HG02588 (cell line): ENCODE results near the gene PAQR5.
"Not testable (repeated sequence)": the region's sequence is repeated elsewhere in the genome, so short reads cannot be mapped to it uniquely, and the experiment has no call there.

Experiments used
- ATAC-seq: cut with Tn5 transposase; IDR thresholded peaks from one replicate; pipeline ENCODE4 v1.9.1; 2021; ENCODE audit warnings: mild to moderate bottlenecking, moderate library complexity; ENCODE audit not compliant: unreplicated experiment

Gene PAQR5

GRCh38 chr15:69314736-69315135 lies 16.0 kb downstream of the PAQR5 start:
- no peak for ATAC-seq

GRCh38 chr15:69315402-69316110 lies 16.8 kb downstream of the PAQR5 start:
- ATAC-seq = no peak

GRCh38 chr15:69316291-69316690 lies 17.6 kb downstream of the PAQR5 start:
- no peak for ATAC-seq

GRCh38 chr15:69317392-69317841 lies 18.7 kb downstream of the PAQR5 start:
- ATAC-seq = no peak

- ATAC-seq = no peak
These were observed 19.3 kb downstream of the PAQR5 start for GRCh38 chr15:69318033-69318432.

- no peak for ATAC-seq
These were observed 21.0 kb downstream of the PAQR5 start for GRCh38 chr15:69319384-69320375.

GRCh38 chr15:69320977-69321554 lies 22.4 kb downstream of the PAQR5 start:
- ATAC-seq = no peak

- no peak for ATAC-seq
These were observed 25.2 kb downstream of the PAQR5 start for GRCh38 chr15:69323893-69324430.

GRCh38 chr15:69324565-69324964 lies 25.9 kb downstream of the PAQR5 start:
- ATAC-seq = no peak

GRCh38 chr15:69325456-69325971 lies 26.8 kb downstream of the PAQR5 start:
- ATAC-seq = no peak

- no peak for ATAC-seq
These were observed 29.4 kb downstream of the PAQR5 start for GRCh38 chr15:69328080-69328479.

GRCh38 chr15:69328739-69329138 lies 30.0 kb downstream of the PAQR5 start:
- ATAC-seq = no peak

- ATAC-seq = no peak
These were observed 38.4 kb downstream of the PAQR5 start for GRCh38 chr15:69337138-69337537.

GRCh38 chr15:69338535-69339213 lies 40.0 kb downstream of the PAQR5 start:
- ATAC-seq = no peak

GRCh38 chr15:69339214-69339543 lies 40.5 kb downstream of the PAQR5 start:
- not testable (repeated sequence) for ATAC-seq

GRCh38 chr15:69340243-69340900 lies 41.7 kb downstream of the PAQR5 start:
- no peak for ATAC-seq

GRCh38 chr15:69341356-69341755 lies 42.6 kb downstream of the PAQR5 start:
- no peak for ATAC-seq

- ATAC-seq = no peak
These were observed 43.9 kb downstream of the PAQR5 start for GRCh38 chr15:69342460-69343076.

- ATAC-seq = no peak
These were observed 44.4 kb downstream of the PAQR5 start for GRCh38 chr15:69343133-69343532.

GRCh38 chr15:69344238-69344637 lies 45.5 kb downstream of the PAQR5 start:
- no peak for ATAC-seq
